Measurements from ENCODE around the gene DOCK2.

DNA sequence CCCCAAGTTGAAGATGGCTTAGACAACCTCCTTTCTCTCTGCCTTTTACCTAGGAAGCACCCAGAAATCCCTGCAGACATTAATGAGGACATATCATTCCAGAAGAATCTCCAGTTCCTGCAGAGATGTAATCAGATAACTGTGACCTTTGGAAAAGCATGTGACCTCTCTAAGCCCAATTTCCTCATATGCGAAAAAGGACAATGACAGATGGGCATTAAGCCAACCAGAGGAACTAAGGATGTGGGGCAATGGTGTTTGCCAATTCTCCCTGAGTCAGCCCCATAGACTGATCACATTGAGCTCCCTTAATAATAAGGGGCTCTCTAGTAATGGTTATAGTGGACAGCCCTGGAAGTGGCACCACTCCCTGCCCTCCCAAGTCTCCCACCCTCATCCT is 458.6 kb downstream of the DOCK2 start:
- no peak for TF ChIP-seq CBFB (CRISPR knock-in tag; IDR thresholded peaks at IDR 0.05)
- TF ChIP-seq KAT2B (IDR thresholded peaks at IDR 0.05; ENCODE audit: low read depth, low read length): no peak
- TF ChIP-seq, protein P1, sequence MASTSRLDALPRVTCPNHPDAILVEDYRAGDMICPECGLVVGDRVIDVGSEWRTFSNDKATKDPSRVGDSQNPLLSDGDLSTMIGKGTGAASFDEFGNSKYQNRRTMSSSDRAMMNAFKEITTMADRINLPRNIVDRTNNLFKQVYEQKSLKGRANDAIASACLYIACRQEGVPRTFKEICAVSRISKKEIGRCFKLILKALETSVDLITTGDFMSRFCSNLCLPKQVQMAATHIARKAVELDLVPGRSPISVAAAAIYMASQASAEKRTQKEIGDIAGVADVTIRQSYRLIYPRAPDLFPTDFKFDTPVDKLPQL (IDR thresholded peaks at IDR 0.05; ENCODE audit: extremely low read depth, insufficient read length): no peak
- TF ChIP-seq RBM22 (IDR thresholded peaks at IDR 0.05; ENCODE audit: low read depth, low read length, poor library complexity, severe bottlenecking): no peak
- TF ChIP-seq, protein P2, sequence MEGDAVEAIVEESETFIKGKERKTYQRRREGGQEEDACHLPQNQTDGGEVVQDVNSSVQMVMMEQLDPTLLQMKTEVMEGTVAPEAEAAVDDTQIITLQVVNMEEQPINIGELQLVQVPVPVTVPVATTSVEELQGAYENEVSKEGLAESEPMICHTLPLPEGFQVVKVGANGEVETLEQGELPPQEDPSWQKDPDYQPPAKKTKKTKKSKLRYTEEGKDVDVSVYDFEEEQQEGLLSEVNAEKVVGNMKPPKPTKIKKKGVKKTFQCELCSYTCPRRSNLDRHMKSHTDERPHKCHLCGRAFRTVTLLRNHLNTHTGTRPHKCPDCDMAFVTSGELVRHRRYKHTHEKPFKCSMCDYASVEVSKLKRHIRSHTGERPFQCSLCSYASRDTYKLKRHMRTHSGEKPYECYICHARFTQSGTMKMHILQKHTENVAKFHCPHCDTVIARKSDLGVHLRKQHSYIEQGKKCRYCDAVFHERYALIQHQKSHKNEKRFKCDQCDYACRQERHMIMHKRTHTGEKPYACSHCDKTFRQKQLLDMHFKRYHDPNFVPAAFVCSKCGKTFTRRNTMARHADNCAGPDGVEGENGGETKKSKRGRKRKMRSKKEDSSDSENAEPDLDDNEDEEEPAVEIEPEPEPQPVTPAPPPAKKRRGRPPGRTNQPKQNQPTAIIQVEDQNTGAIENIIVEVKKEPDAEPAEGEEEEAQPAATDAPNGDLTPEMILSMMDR (IDR thresholded peaks at IDR 0.05 in 2 of 3, conservative IDR thresholded peaks at IDR 0.05 in 1 of 3; ENCODE audit: insufficient read depth in 2 of 3, low read depth in 1 of 3, low read length in 3 of 3): no peak

Data from K562 (cell line).